ENCODE results near the gene ZBTB40.

Gene ZBTB40

GRCh38 chr1:22536506-22536905 lies 84.9 kb downstream of the ZBTB40 start:
- no peak for DNase-seq

GRCh38 chr1:22537441-22538139 lies 85.9 kb downstream of the ZBTB40 start:
- DNase-seq = no peak

- no peak for DNase-seq
Measured at GRCh38 chr1:22539510-22540118, 88.0 kb downstream of the ZBTB40 start.

GRCh38 chr1:22540337-22540736 lies 88.7 kb downstream of the ZBTB40 start:
- no peak for DNase-seq

GRCh38 chr1:22542886-22543285 lies 91.2 kb downstream of the ZBTB40 start:
- DNase-seq = no peak

- no peak for DNase-seq
Measured at GRCh38 chr1:22543679-22544078, 92.0 kb downstream of the ZBTB40 start.

GRCh38 chr1:22544606-22545005 lies 93.0 kb downstream of the ZBTB40 start:
- no peak for DNase-seq

- DNase-seq = no peak
Measured at GRCh38 chr1:22545141-22545540, 93.5 kb downstream of the ZBTB40 start.

- no peak for DNase-seq
Measured at GRCh38 chr1:22547186-22547817, 95.7 kb downstream of the ZBTB40 start.

- DNase-seq = no peak
Measured at GRCh38 chr1:22547818-22548462, 96.3 kb downstream of the ZBTB40 start.

- no peak for DNase-seq
Measured at GRCh38 chr1:22550021-22550420, 98.4 kb downstream of the ZBTB40 start.

GRCh38 chr1:22551591-22551990 lies 99.9 kb downstream of the ZBTB40 start:
- DNase-seq = no peak

GRCh38 chr1:22552021-22552420 lies 100.4 kb downstream of the ZBTB40 start:
- DNase-seq = no peak

- DNase-seq = no peak
Measured at GRCh38 chr1:22553104-22553880, 101.6 kb downstream of the ZBTB40 start.

GRCh38 chr1:22553991-22554522 lies 102.4 kb downstream of the ZBTB40 start:
- DNase-seq = no peak

GRCh38 chr1:22555371-22555656 lies 103.7 kb downstream of the ZBTB40 start:
- DNase-seq = no peak

- no peak for DNase-seq
Measured at GRCh38 chr1:22556391-22557104, 104.9 kb downstream of the ZBTB40 start.

GRCh38 chr1:22557341-22557950 lies 105.8 kb downstream of the ZBTB40 start:
- DNase-seq = no peak

- peak; percentile 44 for DNase-seq
Measured at GRCh38 chr1:22562584-22563583, 111.2 kb downstream of the ZBTB40 start, which contains the start of gene EPHA8. Gene EPHA8 (plus strand): TSS chr1:22563489. CDS start chr1:22563636, 147 bp downstream.

Data from NCI-H2171 treated with DMSO at 0.1 percent for 48 hours (cell line).